ENCODE data around the gene GRIN3B.
"Not testable (repeated sequence)": the region's sequence is repeated elsewhere in the genome, so short reads cannot be mapped to it uniquely, and the experiment has no call there.

The GRIN3B gene

GRCh38 chr19:1000095-1000494 lies at the start of gene GRIN3B:
GRIN3B (plus strand) TSS chr19:1000419; CDS start chr19:1000438, 19 bp downstream.
- peak; percentile 30 to 57 for DNase-seq (ENCODE audit: low read depth in 1 of 2, low spot score in 1 of 2)

GRCh38 chr19:952049-952679 lies 48.1 kb upstream of the GRIN3B start:
- no peak for DNase-seq (ENCODE audit: low read depth in 1 of 2, low spot score in 1 of 2)

- DNase-seq (ENCODE audit: low read depth in 1 of 2, low spot score in 1 of 2): no peak
Observed at GRCh38 chr19:952680-953444, 47.4 kb upstream of the GRIN3B start.

- no peak for DNase-seq (ENCODE audit: low read depth in 1 of 2, low spot score in 1 of 2)
Observed at GRCh38 chr19:953445-954271, 46.6 kb upstream of the GRIN3B start.

- DNase-seq (ENCODE audit: low read depth in 1 of 2, low spot score in 1 of 2): no peak
Observed at GRCh38 chr19:954272-954671, 45.9 kb upstream of the GRIN3B start.

GRCh38 chr19:954672-955494 lies 45.3 kb upstream of the GRIN3B start:
- DNase-seq (ENCODE audit: low read depth in 1 of 2, low spot score in 1 of 2): no peak

GRCh38 chr19:955803-956765 lies 44.1 kb upstream of the GRIN3B start:
- DNase-seq (ENCODE audit: low read depth in 1 of 2, low spot score in 1 of 2): no peak

GRCh38 chr19:956766-957440 lies 43.3 kb upstream of the GRIN3B start:
- no peak for DNase-seq (ENCODE audit: low read depth in 1 of 2, low spot score in 1 of 2)

- DNase-seq (ENCODE audit: low read depth in 1 of 2, low spot score in 1 of 2): not testable (repeated sequence)
Observed at GRCh38 chr19:957578-957977, 42.6 kb upstream of the GRIN3B start.

- no peak for DNase-seq (ENCODE audit: low read depth in 1 of 2, low spot score in 1 of 2)
Observed at GRCh38 chr19:958967-959855, 41.0 kb upstream of the GRIN3B start.

GRCh38 chr19:960020-960419 lies 40.2 kb upstream of the GRIN3B start:
- DNase-seq (ENCODE audit: low read depth in 1 of 2, low spot score in 1 of 2): no peak

GRCh38 chr19:960601-960938 lies 39.6 kb upstream of the GRIN3B start:
- no peak for DNase-seq (ENCODE audit: low read depth in 1 of 2, low spot score in 1 of 2)

GRCh38 chr19:961866-962620 lies 38.2 kb upstream of the GRIN3B start:
- no peak for DNase-seq (ENCODE audit: low read depth in 1 of 2, low spot score in 1 of 2)

- no peak for DNase-seq (ENCODE audit: low read depth in 1 of 2, low spot score in 1 of 2)
Observed at GRCh38 chr19:962683-963400, 37.4 kb upstream of the GRIN3B start.

GRCh38 chr19:963486-963951 lies 36.7 kb upstream of the GRIN3B start:
- DNase-seq (ENCODE audit: low read depth in 1 of 2, low spot score in 1 of 2): no peak

GRCh38 chr19:964116-964520 lies 36.1 kb upstream of the GRIN3B start:
- no peak for DNase-seq (ENCODE audit: low read depth in 1 of 2, low spot score in 1 of 2)

Data from stimulated activated CD4-positive, alpha-beta T cell treated with anti-CD3 and anti-CD28 coated beads, Interleukin-15, amount 100 ng/mL, for 1 hour (primary cell).